GM19468 (cell line): ENCODE results near the gene DENND11.
"Not testable (repeated sequence)": the region's sequence is repeated elsewhere in the genome, so short reads cannot be mapped to it uniquely, and the experiment has no call there.

Experiments used
- ATAC-seq: cut with Tn5 transposase; IDR thresholded peaks from one replicate; pipeline ENCODE4 v1.9.1; 2021; ENCODE audit warnings: mild to moderate bottlenecking, moderate library complexity, moderate number of reproducible peaks; ENCODE audit not compliant: unreplicated experiment; ENCODE audit errors: extremely low read depth

Gene DENND11

GRCh38 chr7:141709749-141710148, 7.8 kb upstream of the DENND11 start:
- ATAC-seq, result no peak

GRCh38 chr7:141709318-141709717, 7.4 kb upstream of the DENND11 start:
- ATAC-seq, result no peak

- ATAC-seq, result no peak
Measured at GRCh38 chr7:141708351-141708750, 6.4 kb upstream of the DENND11 start, which contains the start of gene WEE2. Gene WEE2 (plus strand): TSS chr7:141708353. CDS start chr7:141708759, 406 bp downstream.

- no peak for ATAC-seq
Measured at GRCh38 chr7:141706239-141707064, 4.5 kb upstream of the DENND11 start.

GRCh38 chr7:141704741-141705140, 2.8 kb upstream of the DENND11 start:
- ATAC-seq, result no peak

GRCh38 chr7:141704112-141704511, 2.1 kb upstream of the DENND11 start:
- ATAC-seq, result no peak

- no peak for ATAC-seq
Measured at GRCh38 chr7:141702892-141703291, 926 bp upstream of the DENND11 start.

- ATAC-seq, result peak; percentile 65
Measured at GRCh38 chr7:141701489-141702046, 398 bp downstream of the DENND11 start.

- no peak for ATAC-seq
Measured at GRCh38 chr7:141700848-141701371, 1.1 kb downstream of the DENND11 start.

- no peak for ATAC-seq
Measured at GRCh38 chr7:141700296-141700847, 1.6 kb downstream of the DENND11 start.

GRCh38 chr7:141699860-141700259, 2.1 kb downstream of the DENND11 start:
- ATAC-seq, result no peak

GRCh38 chr7:141698247-141699015, 3.5 kb downstream of the DENND11 start:
- no peak for ATAC-seq

- ATAC-seq, result no peak
Measured at GRCh38 chr7:141697211-141697871, 4.6 kb downstream of the DENND11 start.

GRCh38 chr7:141696348-141696747, 5.6 kb downstream of the DENND11 start:
- no peak for ATAC-seq

GRCh38 chr7:141695803-141696289, 6.1 kb downstream of the DENND11 start:
- no peak for ATAC-seq

GRCh38 chr7:141693082-141693481, 8.9 kb downstream of the DENND11 start:
- no peak for ATAC-seq

GRCh38 chr7:141691961-141692360, 10.0 kb downstream of the DENND11 start:
- no peak for ATAC-seq

- ATAC-seq, result no peak
Measured at GRCh38 chr7:141691540-141691939, 10.4 kb downstream of the DENND11 start.

- ATAC-seq, result not testable (repeated sequence)
Measured at GRCh38 chr7:141689072-141689825, 12.7 kb downstream of the DENND11 start.
